BLaER1 (cell line): ENCODE results near the gene GRIK5.

ENCODE experiments used
- H3K27ac ChIP-seq: shearing (Covaris generic); formaldehyde crosslinking; 2 replicates; pipeline ENCODE4 v1.8.1; 2022
- H3K27me3 ChIP-seq: shearing (Covaris generic); formaldehyde crosslinking; 2 replicates; pipeline ENCODE4 v1.8.1; 2022
- H3K36me3 ChIP-seq: shearing (Covaris generic); formaldehyde crosslinking; 2 replicates; pipeline ENCODE4 v1.8.1; 2022
- H3K4me1 ChIP-seq: shearing (Covaris generic); formaldehyde crosslinking; 2 replicates; pipeline ENCODE4 v1.8.1; 2022
- H3K4me2 ChIP-seq: shearing (Covaris generic); formaldehyde crosslinking; 2 replicates; pipeline ENCODE4 v1.8.1; 2022
- H3K4me3 ChIP-seq: shearing (Covaris generic); formaldehyde crosslinking; 2 replicates; pipeline ENCODE4 v1.8.1; 2022
- H3K9ac ChIP-seq: shearing (Covaris generic); formaldehyde crosslinking; 2 replicates; pipeline ENCODE4 v1.8.1; 2022
- H3K9me3 ChIP-seq: shearing (Covaris generic); formaldehyde crosslinking; 2 replicates; pipeline ENCODE4 v1.8.1; 2022
- H4K20me1 ChIP-seq: shearing (Covaris generic); formaldehyde crosslinking; 2 replicates; pipeline ENCODE4 v1.8.1; 2022
- Cebpa-rat ChIP-seq: shearing (Covaris generic); IDR thresholded peaks from 2 replicates; pipeline ENCODE4 v1.8.1; 2022

The GRIK5 gene

DNA sequence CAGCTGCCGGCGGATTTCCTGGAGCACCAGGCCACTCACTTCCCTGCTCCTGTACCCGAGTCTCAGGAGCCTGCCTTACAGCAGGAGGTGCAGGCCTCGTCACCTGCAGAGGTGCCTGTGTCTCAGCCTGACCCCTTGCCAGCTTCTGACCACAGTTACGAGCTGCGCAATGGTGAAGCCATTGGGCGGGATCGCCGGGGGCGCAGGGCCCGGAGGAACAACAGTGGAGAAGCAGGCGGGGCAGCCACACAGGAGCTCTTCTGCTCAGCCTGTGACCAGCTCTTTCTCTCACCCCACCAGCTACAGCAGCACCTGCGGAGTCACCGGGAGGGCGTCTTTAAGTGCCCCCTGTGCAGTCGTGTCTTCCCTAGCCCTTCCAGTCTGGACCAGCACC lies 9.3 kb upstream of the GRIK5 start:
- peaks cover 76% of the 10 kb centered on the region for H4K20me1 ChIP-seq
- no peak overlapping the region for H3K4me3 ChIP-seq
- H3K36me3 ChIP-seq = peaks cover 67% of the 10 kb centered on the region
- peaks cover 52% of the 10 kb centered on the region for H3K4me1 ChIP-seq
- H3K9me3 ChIP-seq = no peaks in the 10 kb centered on the region
- TF ChIP-seq Cebpa-rat = no peak
- H3K27me3 ChIP-seq = no peaks in the 10 kb centered on the region
- H3K27ac ChIP-seq = no peak overlapping the region
- no peak overlapping the region for H3K4me2 ChIP-seq
- no peak overlapping the region for H3K9ac ChIP-seq

DNA sequence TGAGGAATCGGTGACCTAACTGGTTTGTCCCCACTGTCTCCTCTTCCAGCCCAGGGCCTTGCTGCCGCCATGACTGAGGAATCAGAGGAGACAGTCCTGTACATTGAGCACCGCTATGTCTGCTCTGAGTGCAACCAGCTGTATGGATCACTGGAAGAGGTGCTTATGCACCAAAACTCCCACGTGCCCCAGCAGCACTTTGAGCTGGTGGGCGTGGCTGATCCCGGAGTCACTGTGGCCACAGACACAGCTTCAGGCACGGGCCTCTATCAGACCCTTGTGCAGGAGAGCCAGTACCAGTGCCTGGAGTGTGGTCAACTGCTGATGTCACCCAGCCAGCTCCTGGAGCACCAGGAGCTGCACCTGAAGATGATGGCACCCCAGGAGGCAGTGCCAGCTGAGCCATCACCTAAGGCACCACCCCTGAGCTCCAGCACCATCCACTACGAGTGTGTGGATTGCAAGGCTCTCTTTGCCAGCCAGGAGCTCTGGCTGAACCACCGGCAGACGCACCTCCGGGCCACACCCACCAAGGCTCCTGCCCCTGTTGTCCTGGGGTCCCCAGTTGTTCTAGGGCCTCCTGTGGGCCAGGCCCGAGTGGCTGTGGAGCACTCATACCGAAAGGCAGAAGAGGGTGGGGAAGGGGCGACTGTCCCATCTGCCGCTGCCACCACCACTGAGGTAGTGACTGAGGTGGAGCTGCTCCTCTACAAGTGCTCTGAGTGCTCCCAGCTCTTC lies 8.7 kb upstream of the GRIK5 start:
- peaks cover 72% of the 10 kb centered on the region for H4K20me1 ChIP-seq
- H3K27me3 ChIP-seq = no peaks in the 10 kb centered on the region
- H3K4me1 ChIP-seq = peaks cover 53% of the 10 kb centered on the region
- H3K4me2 ChIP-seq = no peak overlapping the region
- H3K27ac ChIP-seq = no peak overlapping the region
- TF ChIP-seq Cebpa-rat = no peak
- H3K36me3 ChIP-seq = peaks cover 61% of the 10 kb centered on the region
- H3K9ac ChIP-seq = no peak overlapping the region
- no peaks in the 10 kb centered on the region for H3K9me3 ChIP-seq
- no peak overlapping the region for H3K4me3 ChIP-seq

DNA sequence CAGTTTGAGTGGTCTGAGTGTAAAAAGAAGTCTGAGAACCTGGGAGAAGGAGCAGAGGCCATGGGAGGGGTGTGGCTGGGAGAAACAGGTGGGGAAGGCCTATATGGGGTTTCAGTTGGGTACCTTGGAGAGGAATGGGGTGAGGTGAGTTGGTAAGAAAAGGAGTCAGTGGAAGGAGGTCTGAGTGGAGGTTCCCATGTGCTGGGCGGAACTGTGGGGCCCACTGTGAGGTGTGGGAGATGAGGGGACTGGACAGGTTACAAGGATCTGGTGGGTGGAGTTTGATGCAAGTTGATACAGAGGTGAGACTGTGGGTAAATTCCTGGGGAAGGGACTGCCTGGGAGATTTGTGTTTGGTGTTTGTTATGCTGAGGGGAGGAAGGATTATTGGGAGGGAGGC lies 8.1 kb upstream of the GRIK5 start:
- no peaks in the 10 kb centered on the region for H3K9me3 ChIP-seq
- H3K27ac ChIP-seq = 0 out of 2 replicates have a peak overlapping the region, but pooled peaks have one; percentile 91
- H3K4me1 ChIP-seq = peaks cover 53% of the 10 kb centered on the region
- H3K4me3 ChIP-seq = peak overlapping the region; percentile 76; the same call in 1 of the 2 replicates
- H3K27me3 ChIP-seq = no peaks in the 10 kb centered on the region
- H3K36me3 ChIP-seq = peaks cover 55% of the 10 kb centered on the region
- no peak for TF ChIP-seq Cebpa-rat
- H3K4me2 ChIP-seq = peak overlapping the region; percentile 99
- peaks cover 67% of the 10 kb centered on the region for H4K20me1 ChIP-seq
- H3K9ac ChIP-seq = peak overlapping the region; percentile 89

DNA sequence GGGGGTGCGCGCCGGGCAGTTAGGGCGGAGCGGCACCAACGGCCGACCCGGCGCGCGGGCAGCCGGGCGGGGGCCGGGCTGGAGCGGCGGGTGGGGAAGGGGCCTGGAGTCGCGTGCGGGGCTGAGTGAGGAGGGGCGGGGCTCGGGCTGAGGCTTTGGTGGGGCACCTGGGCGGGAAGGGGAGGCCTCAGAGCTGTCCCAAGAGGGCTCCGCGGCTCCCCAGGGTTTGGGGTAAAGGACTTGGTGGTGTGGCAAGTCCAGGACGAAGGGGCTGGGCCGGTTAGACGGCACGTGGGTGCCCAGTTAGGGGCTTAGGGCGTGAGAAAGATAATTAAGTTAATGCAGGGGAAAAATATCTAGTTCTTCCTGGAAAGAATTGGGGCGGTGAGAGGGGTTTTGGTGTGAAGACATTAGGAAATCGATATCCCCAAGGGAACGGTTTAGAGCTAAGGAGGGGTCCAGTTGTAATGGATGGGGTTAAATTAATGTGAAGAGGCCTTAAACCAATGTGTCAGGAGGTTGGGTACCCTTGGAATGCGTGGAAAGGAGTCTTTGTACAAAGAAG lies 6.5 kb upstream of the GRIK5 start:
- peak overlapping the region; percentile 91 for H3K27ac ChIP-seq
- no peaks in the 10 kb centered on the region for H3K27me3 ChIP-seq
- H3K4me3 ChIP-seq = peak overlapping the region; percentile 76
- H3K9ac ChIP-seq = peak overlapping the region; percentile 89
- peak overlapping the region; percentile 99 for H3K4me2 ChIP-seq
- peaks cover 52% of the 10 kb centered on the region for H4K20me1 ChIP-seq
- no peaks in the 10 kb centered on the region for H3K9me3 ChIP-seq
- TF ChIP-seq Cebpa-rat = no peak
- peaks cover 52% of the 10 kb centered on the region for H3K4me1 ChIP-seq
- peaks cover 41% of the 10 kb centered on the region for H3K36me3 ChIP-seq

DNA sequence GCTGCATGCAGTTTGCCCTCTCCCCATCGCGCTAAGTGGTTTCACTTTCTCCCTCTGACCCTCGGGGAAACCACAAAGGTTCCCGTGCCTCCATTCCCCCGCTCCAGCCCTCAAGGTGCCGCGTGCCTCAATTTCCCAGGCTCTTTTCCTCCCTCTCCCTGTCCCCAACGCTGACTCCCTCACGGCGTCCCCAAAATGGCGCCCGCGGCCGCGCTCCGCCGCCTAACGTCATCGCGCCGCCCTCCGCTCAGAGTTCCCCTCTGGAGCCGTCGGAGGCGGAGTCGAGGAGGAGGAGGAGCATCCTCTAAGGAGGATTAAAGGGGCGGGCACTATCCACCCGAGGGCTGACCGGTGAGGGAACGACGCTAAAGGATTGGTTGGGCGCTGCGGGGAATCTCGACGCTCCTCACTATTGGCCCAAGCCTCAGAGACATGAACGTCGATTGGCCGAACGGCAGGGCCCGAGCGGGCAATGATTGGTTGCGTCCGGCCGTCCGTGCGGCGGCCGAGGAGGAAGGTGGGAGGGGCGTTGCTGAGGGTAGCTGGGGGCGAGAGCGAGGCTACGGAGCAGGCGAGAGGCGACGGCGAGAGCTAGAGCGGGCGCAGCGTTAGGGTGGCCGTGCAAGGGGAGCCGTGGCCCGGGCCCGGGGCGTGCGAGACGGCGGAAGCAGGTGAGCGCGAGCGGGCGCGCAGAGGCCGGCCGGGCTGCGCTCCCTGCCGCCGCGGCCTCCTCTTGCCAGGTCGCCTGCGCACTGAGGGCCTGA lies 5.8 kb upstream of the GRIK5 start, which contains the start of gene ZNF574:
Gene ZNF574, plus strand, starts transcription at position 551 of the 764 bp plus-strand sequence. CDS start 2,441 bp downstream, outside the sequence.
- TF ChIP-seq Cebpa-rat = no peak

DNA sequence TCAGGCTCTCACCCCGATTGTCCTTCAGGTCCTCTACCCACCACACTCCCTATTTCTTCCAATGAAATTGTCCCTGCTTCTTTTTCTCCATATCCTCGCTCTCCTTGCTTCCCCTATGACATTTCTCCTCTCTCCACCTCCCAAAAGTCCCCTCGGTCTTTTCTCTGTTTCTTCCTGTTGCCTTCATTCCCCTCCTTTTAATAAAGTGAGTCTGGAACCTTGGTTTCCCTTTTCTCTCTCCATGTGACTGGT lies 5.3 kb upstream of the GRIK5 start:
- H3K27me3 ChIP-seq = no peaks in the 10 kb centered on the region
- H3K4me2 ChIP-seq = peak overlapping the region; percentile 96
- H4K20me1 ChIP-seq = peaks cover 40% of the 10 kb centered on the region
- TF ChIP-seq Cebpa-rat = no peak
- H3K9ac ChIP-seq = peak overlapping the region; percentile 93
- peaks cover 29% of the 10 kb centered on the region for H3K36me3 ChIP-seq
- peaks cover 52% of the 10 kb centered on the region for H3K4me1 ChIP-seq
- peak overlapping the region; percentile 76 for H3K4me3 ChIP-seq
- peak overlapping the region; percentile 96 for H3K27ac ChIP-seq
- no peaks in the 10 kb centered on the region for H3K9me3 ChIP-seq

More for the DNA sequence above, 5.8 kb upstream of the GRIK5 start, which contains the start of gene ZNF574:
- peak within 1 kb of the TSS; percentile 93 for H3K9ac ChIP-seq
- peak within 1 kb of the TSS; percentile 96 for H3K27ac ChIP-seq
- H3K9me3 ChIP-seq = no peaks in the 10 kb centered on the region
- H3K4me3 ChIP-seq = peak within 1 kb of the TSS; percentile 76
- H4K20me1 ChIP-seq = peaks cover 45% of the 10 kb centered on the region
- no peaks in the 10 kb centered on the region for H3K27me3 ChIP-seq
- peaks cover 34% of the 10 kb centered on the region for H3K36me3 ChIP-seq
- H3K4me2 ChIP-seq = peak within 1 kb of the TSS; percentile 99
- H3K4me1 ChIP-seq = peaks cover 52% of the 10 kb centered on the region

DNA sequence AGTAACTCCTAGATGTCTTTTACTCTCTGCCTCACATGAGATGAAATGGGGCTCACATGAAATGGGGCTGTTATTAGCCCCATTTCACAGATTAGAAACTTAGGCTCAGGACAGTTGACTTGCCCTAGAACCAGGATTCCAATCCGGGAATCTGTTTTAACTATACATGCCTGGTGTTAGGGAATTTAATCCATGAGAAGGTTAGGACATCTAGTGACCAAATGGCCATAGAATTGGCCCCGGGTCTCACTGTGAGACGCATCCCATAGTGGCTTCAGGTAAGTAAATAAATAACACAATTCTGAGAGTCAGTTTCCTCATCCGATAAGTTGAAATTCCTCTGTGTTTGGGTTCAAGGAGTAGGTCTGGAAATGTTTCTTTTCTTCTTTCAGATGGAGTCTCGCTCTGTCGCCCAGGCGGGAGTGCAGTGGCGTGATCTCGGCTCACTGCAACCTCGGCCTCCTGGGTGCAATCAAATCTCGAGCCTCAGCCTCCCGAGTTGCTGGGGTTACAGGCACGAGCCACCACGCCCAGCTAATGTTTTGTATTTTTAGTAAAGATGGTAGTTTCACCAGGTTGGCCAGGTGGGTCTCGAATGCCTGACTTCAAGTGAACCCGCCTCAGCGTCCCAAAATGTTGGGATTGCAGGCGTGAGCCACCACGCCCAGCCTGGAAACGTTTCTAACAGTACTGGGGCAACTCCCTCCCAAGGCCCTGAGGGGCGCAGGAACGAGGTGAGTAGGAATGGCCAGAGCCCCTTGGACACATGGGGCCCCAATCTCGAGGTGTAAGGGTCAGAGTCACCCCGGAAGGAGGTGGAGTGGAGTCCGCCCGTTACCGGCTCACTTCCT lies 4.7 kb upstream of the GRIK5 start:
- Histone ChIP-seq H3K9ac (peak overlapping the region; percentile 93), H3K4me3 (peak overlapping the region; percentile 76), H3K27ac (peak overlapping the region; percentile 96), H3K9me3 (no peaks in the 10 kb centered on the region), H3K27me3 (no peaks in the 10 kb centered on the region), H4K20me1 (peaks cover 35% of the 10 kb centered on the region), H3K4me1 (peaks cover 54% of the 10 kb centered on the region), H3K4me2 (peak overlapping the region; percentile 96), H3K36me3 (peaks cover 24% of the 10 kb centered on the region)
- TF ChIP-seq Cebpa-rat = no peak

DNA sequence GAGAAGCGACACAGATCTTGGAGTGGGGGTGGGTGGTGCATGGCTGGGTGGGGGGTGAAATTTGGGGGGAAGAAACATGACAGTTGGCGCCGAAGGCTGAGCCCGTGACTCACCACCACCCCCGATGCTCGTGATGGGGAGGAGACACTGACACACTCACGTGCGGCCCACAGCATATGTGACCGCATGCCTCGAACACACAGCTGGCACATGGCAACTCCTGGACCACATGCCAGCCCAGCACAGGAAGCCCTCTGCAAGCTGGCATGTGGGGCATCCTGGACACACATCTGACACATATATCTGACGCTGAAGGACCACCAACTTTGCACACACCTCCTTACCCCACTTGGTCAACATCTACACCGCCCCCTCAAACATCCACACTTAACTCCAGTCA lies 1.2 kb upstream of the GRIK5 start:
- H3K4me3 ChIP-seq = no peak overlapping the region
- peaks cover 22% of the 10 kb centered on the region for H4K20me1 ChIP-seq
- H3K27me3 ChIP-seq = no peaks in the 10 kb centered on the region
- H3K4me1 ChIP-seq = peaks cover 61% of the 10 kb centered on the region
- TF ChIP-seq Cebpa-rat = no peak
- no peak overlapping the region for H3K27ac ChIP-seq
- no peaks in the 10 kb centered on the region; the same call in 1 of the 2 replicates for H3K36me3 ChIP-seq
- no peaks in the 10 kb centered on the region for H3K9me3 ChIP-seq
- H3K9ac ChIP-seq = no peak overlapping the region
- H3K4me2 ChIP-seq = peak overlapping the region; percentile 97
